Left ventricle myocardium superior (tissue), 1 donor: ENCODE data around the gene LDHA. TPM values are rescaled to one million over a fixed set of nuclear protein-coding genes. Genes with fewer than 3 reads are reported as not detected.
A peak's percentile ranks its signal among the peaks of the same experiment; 100 is the strongest.

ENCODE experiments used
- ATAC-seq: fragments of 200-7000 bp; cut with Tn5 transposase; one replicate; pipeline ENCODE4 v1.9.1; 2020; ENCODE audit warnings: mild to moderate bottlenecking, moderate library complexity
- DNase-seq: peaks from one replicate; pipeline ENCODE4 v3.0.0-alpha.2; 2020
- intact Hi-C: fragments of 100-400 bp; cut with micrococcal nuclease; formaldehyde crosslinking; loops from one replicate; pipeline ENCODE4 v1.11.0; 2022
- long read RNA-seq: library from polyadenylated mRNA; unstranded; transcript quantifications from one replicate; pipeline ENCODE4 v2.0.0, GENCODE V29; 2021
- total RNA-seq: library from RNA; stranded (reverse); fragmentation: NEBNext Ultra II Directional; extraction: Animal tissue kit (Norgen Biotek cat#: 25700); gene quantifications from one replicate; pipeline ENCODE4 v1.2.1, GENCODE V29; 2021
- donor health status: DM: no; HTN: yes; CAD: no; lungs with severe emphysema.

LDHA gene
- 332 TPM for total RNA-seq
- long read RNA-seq, transcript LDHA-220 (7 exons, 1,288 nt) = minor isoform, 9 of 465 reads
- long read RNA-seq, transcript LDHA-205 (8 exons, 2,416 nt) = major isoform, 408 of 465 reads
- long read RNA-seq, transcript LDHA-202 (5 exons, 2,169 nt) = minor isoform, 25 of 465 reads
- long read RNA-seq, partial matches to known transcripts = 10 of 465 reads
- long read RNA-seq, other reads (novel, unspliced or antisense) = 9 of 465 reads

GRCh38 chr11:18394275-18394927 is at the start of gene LDHA:
LDHA (plus strand) TSS chr11:18394563; CDS start chr11:18396843, 2,280 bp downstream.
- intact Hi-C loops = loop anchor here (10.0 kb wide), 1 partner anchor 70 kb away; the partner anchor contains the start of genes GTF2H1 and HPS5
- ATAC-seq (peak; percentile 88), DNase-seq (peak; percentile 99)

- ATAC-seq (no peak), DNase-seq (no peak)
- intact Hi-C loops = no loop called here
These were observed 46.8 kb upstream of the LDHA start for GRCh38 chr11:18347471-18348125.

- ATAC-seq (no peak), DNase-seq (no peak)
- intact Hi-C loops = no loop called here
These were observed 41.8 kb upstream of the LDHA start for GRCh38 chr11:18352581-18352980.

GRCh38 chr11:18358646-18359045 is 35.7 kb upstream of the LDHA start:
- intact Hi-C loops = no loop called here
- DNase-seq = no peak
- ATAC-seq = no peak

GRCh38 chr11:18361154-18361553 is 33.2 kb upstream of the LDHA start:
- intact Hi-C loops = no loop called here
- ATAC-seq (no peak), DNase-seq (no peak)

- intact Hi-C loops = no loop called here
- no peak for ATAC-seq
- no peak for DNase-seq
These were observed 29.8 kb upstream of the LDHA start for GRCh38 chr11:18364495-18365073.

GRCh38 chr11:18365741-18366140 is 28.6 kb upstream of the LDHA start:
- intact Hi-C loops = no loop called here
- peak; percentile 20 for ATAC-seq
- DNase-seq = no peak

GRCh38 chr11:18366286-18366685 is 28.1 kb upstream of the LDHA start:
- DNase-seq (no peak), ATAC-seq (no peak)
- intact Hi-C loops = no loop called here

- intact Hi-C loops = no loop called here
- DNase-seq (no peak), ATAC-seq (no peak)
These were observed 26.9 kb upstream of the LDHA start for GRCh38 chr11:18367431-18367830.

GRCh38 chr11:18368221-18368620 is 26.1 kb upstream of the LDHA start:
- no peak for ATAC-seq
- intact Hi-C loops = no loop called here

GRCh38 chr11:18369398-18369797 is 25.0 kb upstream of the LDHA start:
- DNase-seq = no peak

More at GRCh38 chr11:18368221-18368620, 26.1 kb upstream of the LDHA start:
- DNase-seq = no peak

GRCh38 chr11:18371279-18371678 is 23.1 kb upstream of the LDHA start:
- intact Hi-C loops = no loop called here
- DNase-seq (no peak), ATAC-seq (no peak)

More at GRCh38 chr11:18369398-18369797, 25.0 kb upstream of the LDHA start:
- ATAC-seq = no peak
- intact Hi-C loops = no loop called here

- ATAC-seq (no peak), DNase-seq (no peak)
- intact Hi-C loops = no loop called here
These were observed 22.2 kb upstream of the LDHA start for GRCh38 chr11:18372201-18372600.

- ATAC-seq (no peak), DNase-seq (no peak)
- intact Hi-C loops = no loop called here
These were observed 19.4 kb upstream of the LDHA start for GRCh38 chr11:18374956-18375355.

- intact Hi-C loops = no loop called here
- ATAC-seq = no peak
- no peak for DNase-seq
These were observed 18.4 kb upstream of the LDHA start for GRCh38 chr11:18375941-18376340.

- no peak for ATAC-seq
- intact Hi-C loops = no loop called here
- DNase-seq = no peak
These were observed 15.2 kb upstream of the LDHA start for GRCh38 chr11:18379201-18379600.

GRCh38 chr11:18383388-18384156 is 10.8 kb upstream of the LDHA start:
- ATAC-seq (peak; percentile 95), DNase-seq (peak; percentile 76)
- intact Hi-C loops = no loop called here

- intact Hi-C loops = no loop called here
- ATAC-seq = peak; percentile 81
- peak; percentile 59 for DNase-seq
These were observed 10.2 kb upstream of the LDHA start for GRCh38 chr11:18384157-18384641.

GRCh38 chr11:18390088-18390487 is 4.3 kb upstream of the LDHA start:
- no peak for ATAC-seq
- DNase-seq = no peak
- intact Hi-C loops = loop anchor here (10.0 kb wide), 1 partner anchor 65 kb away; the partner anchor contains the start of genes GTF2H1 and HPS5
